Erythroblast (primary cell): Measurements from ENCODE around the gene ERGIC2.

Source experiments
- GATA1 ChIP-seq: IDR thresholded peaks from 2 replicates; pipeline ENCODE4 v1.6.1; 2011; ENCODE audit warnings: low read depth, mild to moderate bottlenecking, control low read depth, low read length, moderate library complexity
- POLR2A ChIP-seq: IDR thresholded peaks from 2 replicates; pipeline ENCODE4 v1.6.1; 2011; ENCODE audit warnings: mild to moderate bottlenecking, low read length

DNA sequence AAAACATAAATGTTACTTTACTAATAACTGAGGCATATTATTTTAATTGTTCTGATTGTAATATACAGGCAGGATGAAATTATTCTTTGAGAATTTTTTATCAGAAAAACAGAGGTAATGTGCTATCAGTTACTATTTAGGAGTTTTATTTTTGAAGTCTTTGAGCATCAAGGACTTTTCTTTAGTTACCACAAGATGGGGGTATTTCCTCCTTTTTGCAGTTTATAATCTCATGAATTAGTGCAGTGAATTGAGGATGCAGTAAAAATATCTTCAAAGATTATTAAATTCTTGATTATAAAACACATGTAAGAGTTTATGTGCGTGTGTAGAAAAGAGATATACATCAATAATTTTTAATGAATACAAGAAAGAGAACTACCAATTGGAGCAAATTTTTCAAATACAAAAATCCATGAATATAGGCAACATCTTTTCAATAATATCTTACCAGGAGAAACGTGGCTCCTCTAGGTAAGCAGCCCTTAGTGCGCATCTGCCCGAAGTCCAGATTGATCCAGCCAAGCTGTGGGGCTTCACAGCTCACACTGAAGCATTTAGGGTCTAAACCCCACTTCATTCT, 71.6 kb downstream of the ERGIC2 start:
- no peak for TF ChIP-seq POLR2A
- TF ChIP-seq GATA1: no peak
